GM19025 (cell line): ENCODE data around the gene TRMT44.
"Not testable (repeated sequence)": the region's sequence is repeated elsewhere in the genome, so short reads cannot be mapped to it uniquely, and the experiment has no call there.

Experiments used
- ATAC-seq: cut with Tn5 transposase; IDR thresholded peaks from one replicate; pipeline ENCODE4 v1.9.1; 2021; ENCODE audit warnings: mild to moderate bottlenecking, low read depth, moderate library complexity; ENCODE audit not compliant: unreplicated experiment

TRMT44 gene

GRCh38 chr4:8404791-8405515, 35.6 kb upstream of the TRMT44 start:
- no peak for ATAC-seq

- no peak for ATAC-seq
These were observed 35.1 kb upstream of the TRMT44 start for GRCh38 chr4:8405516-8405875.

- ATAC-seq: not testable (repeated sequence)
These were observed 33.7 kb upstream of the TRMT44 start for GRCh38 chr4:8406887-8407286.

GRCh38 chr4:8407316-8407715, 33.3 kb upstream of the TRMT44 start:
- ATAC-seq: no peak

- no peak for ATAC-seq
These were observed 32.8 kb upstream of the TRMT44 start for GRCh38 chr4:8407756-8408155.

GRCh38 chr4:8409264-8410065, 31.1 kb upstream of the TRMT44 start:
- no peak for ATAC-seq

GRCh38 chr4:8410066-8410625, 30.4 kb upstream of the TRMT44 start:
- ATAC-seq: no peak

- no peak for ATAC-seq
These were observed 29.8 kb upstream of the TRMT44 start for GRCh38 chr4:8410641-8411271.

GRCh38 chr4:8411351-8412180, 29.0 kb upstream of the TRMT44 start:
- no peak for ATAC-seq

GRCh38 chr4:8412288-8412687, 28.3 kb upstream of the TRMT44 start:
- ATAC-seq: no peak

GRCh38 chr4:8414377-8414776, 26.2 kb upstream of the TRMT44 start:
- no peak for ATAC-seq

- ATAC-seq: no peak
These were observed 23.4 kb upstream of the TRMT44 start for GRCh38 chr4:8417071-8417614.

GRCh38 chr4:8419222-8420041, 21.1 kb upstream of the TRMT44 start:
- ATAC-seq: peak; percentile 92

- not testable (repeated sequence) for ATAC-seq
These were observed 20.4 kb upstream of the TRMT44 start for GRCh38 chr4:8420151-8420550.

- ATAC-seq: no peak
These were observed 18.2 kb upstream of the TRMT44 start for GRCh38 chr4:8422327-8422726.

GRCh38 chr4:8422786-8423185, 17.8 kb upstream of the TRMT44 start:
- no peak for ATAC-seq

GRCh38 chr4:8427262-8427661, 13.3 kb upstream of the TRMT44 start:
- no peak for ATAC-seq

- ATAC-seq: peak; percentile 47
These were observed 12.8 kb upstream of the TRMT44 start for GRCh38 chr4:8427761-8428287.
